ENCODE results near the gene ATXN7L3B. TPM values are rescaled to one million over a fixed set of nuclear protein-coding genes. Genes with fewer than 3 reads are reported as not detected.

The ATXN7L3B gene
- total RNA-seq, 1 experiment from 2014 or later: 30.6 TPM

DNA sequence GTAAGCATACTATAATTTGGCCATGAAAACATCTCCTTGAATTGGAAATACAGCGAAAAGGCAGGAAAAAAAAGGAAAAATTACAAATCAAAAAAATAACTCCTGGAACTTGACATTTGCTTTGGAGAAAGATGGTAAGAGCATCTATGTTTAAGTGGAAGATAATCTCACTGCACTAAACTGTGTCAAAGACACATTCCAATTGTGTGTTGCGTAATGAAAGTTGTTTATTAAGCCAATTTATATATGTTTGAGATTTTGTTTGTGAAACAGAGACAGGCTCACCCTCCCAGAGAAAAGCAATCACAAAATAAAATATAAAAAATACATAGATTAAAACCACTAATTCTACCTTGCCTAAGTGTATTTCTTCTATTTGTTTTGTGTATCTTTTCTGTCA lies 11.1 kb upstream of the ATXN7L3B start:
- TF ChIP-seq CTCF (IDR thresholded peaks at IDR 0.05; ENCODE audit: insufficient read depth in 1 of 2, low read depth in 1 of 2, low read length in 1 of 2, severe bottlenecking in 1 of 2, unreplicated experiment in 1 of 2): no peak
- no peak overlapping the region for H3K4me3 Mint-ChIP-seq (ENCODE audit: unreplicated experiment)
- intact Hi-C loops (cut with micrococcal nuclease; ENCODE audit: unreplicated experiment): no loop called here
- Histone ChIP-seq H3K9me3 (no peaks in the 10 kb centered on the region), H3K27me3 (replicated peaks; ENCODE audit: control insufficient read depth, insufficient read depth, low read length) (no peaks in the 10 kb centered on the region), H3K4me3 (ENCODE audit: low read depth, low read length) (no peak overlapping the region), H3K36me3 (ENCODE audit: control insufficient read depth, insufficient read depth, low read length) (no peaks in the 10 kb centered on the region), H3K4me1 (no peaks in the 10 kb centered on the region)
- H3K36me3 Mint-ChIP-seq (ENCODE audit: insufficient read depth, unreplicated experiment): no peaks in the 10 kb centered on the region
- no peak overlapping the region for H3K27ac Mint-ChIP-seq (ENCODE audit: unreplicated experiment)
- no peaks in the 10 kb centered on the region for H3K4me1 Mint-ChIP-seq (ENCODE audit: low read depth, unreplicated experiment)
- ChIA-PET CTCF (no interaction called here), POLR2A (no interaction called here)
- peaks cover 3% of the 10 kb centered on the region for H3K27me3 Mint-ChIP-seq (ENCODE audit: insufficient read depth, unreplicated experiment)
- BruUV-seq (replicated peaks): no TSS peak
- H3K9me3 Mint-ChIP-seq (ENCODE audit: unreplicated experiment): no peaks in the 10 kb centered on the region
- DNase-seq: no peak

DNA sequence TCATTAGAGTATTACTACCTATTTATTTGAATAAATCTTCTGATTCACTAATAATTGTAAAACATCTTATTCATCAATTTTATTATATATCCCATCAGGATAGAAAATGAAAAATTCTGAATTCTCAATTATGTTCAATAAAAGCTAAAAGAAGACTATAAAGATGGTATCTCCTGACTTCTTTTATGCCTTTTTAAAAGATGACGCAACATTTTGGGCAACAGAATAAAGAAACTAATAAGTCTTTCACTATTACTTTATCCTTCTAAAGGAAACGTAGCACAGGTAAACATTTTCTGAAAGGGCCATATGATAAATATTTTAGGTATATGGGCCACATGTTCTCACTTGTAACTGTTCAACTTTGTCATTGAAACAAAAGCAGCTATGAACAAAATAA lies 10.1 kb upstream of the ATXN7L3B start:
- Histone ChIP-seq H3K36me3 (ENCODE audit: control insufficient read depth, insufficient read depth, low read length) (no peaks in the 10 kb centered on the region), H3K9me3 (no peaks in the 10 kb centered on the region), H3K4me1 (no peaks in the 10 kb centered on the region), H3K4me3 (ENCODE audit: low read depth, low read length) (no peak overlapping the region), H3K27me3 (replicated peaks; ENCODE audit: control insufficient read depth, insufficient read depth, low read length) (no peaks in the 10 kb centered on the region)
- Mint-ChIP-seq H3K36me3 (ENCODE audit: insufficient read depth, unreplicated experiment) (no peaks in the 10 kb centered on the region), H3K9me3 (ENCODE audit: unreplicated experiment) (no peaks in the 10 kb centered on the region), H3K4me1 (ENCODE audit: low read depth, unreplicated experiment) (no peaks in the 10 kb centered on the region), H3K27ac (ENCODE audit: unreplicated experiment) (no peak overlapping the region), H3K4me3 (ENCODE audit: unreplicated experiment) (no peak overlapping the region), H3K27me3 (ENCODE audit: insufficient read depth, unreplicated experiment) (peaks cover 3% of the 10 kb centered on the region)
- no peak for TF ChIP-seq CTCF (IDR thresholded peaks at IDR 0.05; ENCODE audit: insufficient read depth in 1 of 2, low read depth in 1 of 2, low read length in 1 of 2, severe bottlenecking in 1 of 2, unreplicated experiment in 1 of 2)
- intact Hi-C loops (cut with micrococcal nuclease; ENCODE audit: unreplicated experiment): no loop called here
- no TSS peak for BruUV-seq (replicated peaks)
- CTCF ChIA-PET: no interaction called here
- no peak for DNase-seq
- POLR2A ChIA-PET: no interaction called here

DNA sequence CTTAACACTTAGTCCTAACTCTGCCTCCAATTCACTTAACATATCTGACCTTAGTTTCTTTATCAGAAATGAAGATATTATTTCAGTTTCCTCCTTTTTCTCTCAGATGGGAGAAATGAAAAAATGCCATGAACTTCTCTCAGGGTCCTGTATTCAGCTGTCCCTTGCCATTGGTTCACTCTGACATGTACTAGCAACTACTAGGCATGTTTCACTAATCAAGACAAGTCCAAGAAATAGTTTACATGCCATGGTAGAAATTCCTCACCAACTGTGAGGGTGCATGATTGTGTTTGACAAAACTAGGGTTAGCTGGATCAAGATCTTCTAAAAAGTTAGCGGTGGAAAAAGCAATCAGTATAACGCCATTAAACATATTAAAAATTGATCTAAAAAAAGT lies 7.0 kb upstream of the ATXN7L3B start:
- H3K27ac Mint-ChIP-seq (ENCODE audit: unreplicated experiment): no peak overlapping the region
- intact Hi-C loops (cut with micrococcal nuclease; ENCODE audit: unreplicated experiment): no loop called here
- no TSS peak for BruUV-seq (replicated peaks)
- H3K4me1 ChIP-seq: no peaks in the 10 kb centered on the region
- H3K9me3 ChIP-seq: no peaks in the 10 kb centered on the region
- no peaks in the 10 kb centered on the region for H3K9me3 Mint-ChIP-seq (ENCODE audit: unreplicated experiment)
- no peaks in the 10 kb centered on the region for H3K27me3 Mint-ChIP-seq (ENCODE audit: insufficient read depth, unreplicated experiment)
- no peak overlapping the region for H3K4me3 Mint-ChIP-seq (ENCODE audit: unreplicated experiment)
- no peaks in the 10 kb centered on the region for H3K36me3 ChIP-seq (ENCODE audit: control insufficient read depth, insufficient read depth, low read length)
- ChIA-PET CTCF (no interaction called here), POLR2A (no interaction called here)
- H3K36me3 Mint-ChIP-seq (ENCODE audit: insufficient read depth, unreplicated experiment): no peaks in the 10 kb centered on the region
- H3K4me3 ChIP-seq (ENCODE audit: low read depth, low read length): no peak overlapping the region
- H3K4me1 Mint-ChIP-seq (ENCODE audit: low read depth, unreplicated experiment): no peaks in the 10 kb centered on the region
- DNase-seq: no peak
- no peaks in the 10 kb centered on the region for H3K27me3 ChIP-seq (replicated peaks; ENCODE audit: control insufficient read depth, insufficient read depth, low read length)
- no peak for TF ChIP-seq CTCF (IDR thresholded peaks at IDR 0.05; ENCODE audit: insufficient read depth in 1 of 2, low read depth in 1 of 2, low read length in 1 of 2, severe bottlenecking in 1 of 2, unreplicated experiment in 1 of 2)
